Colon (tissue), 2 donors: ENCODE data around the gene ZFP64.
"Not testable (repeated sequence)": the region's sequence is repeated elsewhere in the genome, so short reads cannot be mapped to it uniquely, and the experiment has no call there.

Experiments
- FAIRE-seq: peaks from 2 replicates; lab custom pipeline; 2012; peaks lifted over from hg19 to GRCh38; lab: Jason Lieb, UNC
- donor health status: control.
- donor health status: control.

The ZFP64 gene

DNA sequence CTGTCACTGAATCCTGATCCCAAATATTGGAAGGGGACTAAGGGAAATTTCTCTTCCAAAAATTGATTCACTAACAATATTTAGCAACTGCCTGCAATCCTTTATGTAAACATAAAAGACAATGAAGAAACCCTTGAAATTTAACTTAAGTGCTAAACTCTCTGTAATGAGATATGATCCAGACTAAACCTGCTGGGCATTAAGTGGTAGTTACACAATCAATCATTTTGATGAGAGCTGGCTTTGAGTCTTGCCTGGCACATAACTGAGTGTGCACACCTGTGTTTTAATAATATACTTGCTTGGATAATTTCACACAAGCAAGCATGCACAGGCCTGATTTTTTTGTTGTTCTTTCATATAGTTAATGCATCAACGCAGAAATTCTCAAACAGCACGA is 9.8 kb upstream of the ZFP64 start:
- FAIRE-seq: no peak

DNA sequence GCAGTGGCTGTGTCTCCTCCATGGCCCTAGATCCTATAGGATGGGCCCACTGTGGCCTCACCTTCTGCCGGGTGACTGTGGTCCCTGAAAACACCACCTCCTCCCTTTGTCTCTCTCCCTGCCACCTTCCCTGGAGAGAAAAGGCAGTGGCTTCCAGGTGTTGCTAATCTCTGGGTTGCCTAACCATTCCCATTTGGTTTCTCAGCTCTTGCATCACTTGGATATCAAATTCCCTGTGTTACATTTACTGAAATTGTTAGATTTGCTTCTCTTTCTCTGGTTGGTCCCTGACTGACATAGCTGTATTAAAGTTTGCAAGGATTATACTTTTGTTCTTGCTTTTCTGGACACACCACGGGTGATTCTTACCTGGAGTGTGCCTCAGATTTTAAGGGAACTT is 9.3 kb upstream of the ZFP64 start:
- FAIRE-seq: no peak

- FAIRE-seq: no peak
These were observed 5.3 kb upstream of the ZFP64 start for GRCh38 chr20:52196845-52197244.

DNA sequence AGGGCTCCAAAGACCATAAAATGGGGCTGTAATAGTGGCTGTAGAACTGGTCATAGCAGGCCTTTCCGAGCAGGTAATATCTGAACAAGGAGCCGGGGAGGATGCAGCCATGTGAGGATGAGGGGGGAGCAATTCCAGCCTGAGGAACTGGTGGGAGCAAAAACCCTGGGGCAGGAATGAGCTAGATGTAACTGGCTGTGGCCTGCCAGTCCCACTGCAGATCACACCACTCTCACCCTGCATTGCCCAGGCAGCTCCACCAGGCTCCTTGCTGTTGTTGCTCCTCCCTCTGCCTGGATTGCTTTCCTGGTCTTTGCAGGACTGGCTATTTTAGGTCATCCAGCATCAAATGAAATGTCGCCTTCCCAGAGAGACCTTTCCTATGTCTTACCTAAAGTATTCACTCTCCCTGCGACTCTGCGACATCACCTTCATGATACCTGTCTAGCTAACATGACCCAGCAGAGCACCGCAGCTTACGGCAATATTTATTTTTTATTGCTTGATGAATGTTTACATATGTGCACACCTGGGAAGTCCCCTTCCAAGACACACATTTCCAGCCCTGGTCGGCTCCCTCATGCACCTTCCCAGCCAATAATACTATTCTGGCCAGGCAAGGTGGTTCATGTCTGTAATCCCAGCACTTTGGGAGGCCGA is 2.4 kb upstream of the ZFP64 start:
- FAIRE-seq: no peak

DNA sequence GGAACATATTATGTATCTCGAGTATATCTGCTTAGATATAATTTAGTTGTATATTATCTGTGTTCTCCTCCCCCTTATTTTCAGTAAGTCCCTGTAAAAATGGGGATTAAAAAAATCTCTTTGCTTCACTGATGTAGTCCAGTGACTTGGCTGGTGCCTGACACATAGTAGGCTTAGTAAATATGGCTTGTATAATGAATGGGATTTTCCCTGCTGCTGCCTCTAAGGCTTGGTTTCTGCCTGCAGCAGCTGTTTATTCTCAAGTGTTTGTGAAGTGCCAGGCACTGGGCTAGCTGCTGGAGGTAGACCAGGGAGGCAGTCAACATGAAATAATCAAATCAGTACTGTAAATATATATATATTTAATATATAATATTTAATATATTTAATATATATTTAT is 1.6 kb upstream of the ZFP64 start:
- FAIRE-seq: no peak

- FAIRE-seq: not testable (repeated sequence)
These were observed 1.1 kb upstream of the ZFP64 start for GRCh38 chr20:52192719-52193007.

DNA sequence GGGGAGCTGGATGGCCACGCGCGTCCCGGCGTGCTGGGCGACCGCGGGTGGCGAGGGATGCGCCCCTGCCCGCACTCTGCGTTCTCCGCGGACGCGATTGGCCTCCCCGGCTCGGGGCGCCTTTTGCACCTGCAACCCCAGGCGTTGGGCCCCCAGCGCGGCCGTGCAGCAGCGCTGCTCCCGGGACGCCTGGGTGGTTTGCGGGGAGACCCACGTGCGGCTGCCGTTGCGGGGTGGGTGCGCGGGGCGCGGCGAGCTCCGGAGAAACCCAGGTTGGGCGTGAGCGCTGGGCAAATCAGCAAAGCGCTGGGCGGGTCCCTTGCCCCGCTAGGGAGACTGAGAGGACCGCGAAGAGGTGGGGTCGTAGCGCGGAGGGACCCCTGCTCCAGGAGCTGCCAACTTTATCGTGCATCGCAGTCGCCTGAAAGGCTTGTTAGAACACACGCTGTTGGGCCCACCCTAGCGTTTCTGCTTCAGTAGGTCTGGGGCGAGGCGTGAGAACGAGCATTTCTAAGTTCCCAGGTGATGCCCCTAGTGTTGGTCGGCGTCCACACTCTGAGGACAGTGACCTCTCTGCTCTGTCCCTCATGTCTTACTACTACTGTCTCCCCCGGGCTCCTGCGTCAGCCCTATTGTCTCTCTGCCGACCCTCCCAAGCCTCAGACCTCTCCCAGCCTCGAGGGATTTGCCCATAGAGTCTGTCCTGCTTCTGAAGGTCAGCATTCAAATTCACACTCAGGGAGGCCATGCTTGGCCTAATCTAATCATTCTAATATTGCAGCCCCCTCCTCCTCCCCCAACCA is 538 bp upstream of the ZFP64 start:
- FAIRE-seq: no peak

DNA sequence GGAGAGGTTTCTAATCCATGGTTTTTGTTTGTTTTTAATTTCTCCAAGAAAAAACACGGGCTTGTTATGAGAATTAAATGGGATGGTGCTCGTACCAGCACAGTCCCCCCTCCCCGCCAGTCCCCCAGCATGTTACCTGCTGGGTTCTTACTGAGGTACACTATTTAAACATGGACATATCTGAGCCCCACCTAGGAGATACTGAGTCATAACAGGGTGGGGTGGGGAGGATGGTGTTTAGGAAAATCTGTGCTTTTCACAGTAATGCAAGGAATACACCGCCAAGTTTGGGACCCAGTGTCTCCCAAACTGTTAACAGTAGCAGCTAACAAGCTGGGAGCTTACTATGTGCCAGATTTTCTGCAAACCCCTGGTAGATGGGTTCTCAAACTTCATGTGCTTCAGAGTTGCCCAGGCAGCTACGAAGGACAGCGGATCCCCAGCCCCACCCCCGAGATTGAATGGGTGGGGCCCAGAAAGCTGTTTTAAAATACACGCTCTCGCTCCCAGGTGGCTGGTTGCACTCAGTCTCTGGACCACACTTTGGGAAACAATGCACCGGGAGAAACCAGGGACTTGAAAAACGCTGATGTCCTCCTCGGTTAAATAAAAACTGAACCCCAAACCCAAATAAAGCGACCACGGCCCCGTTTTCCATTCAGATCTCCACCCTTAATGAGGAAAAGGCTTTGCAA is 995 bp downstream of the ZFP64 start:
- no peak for FAIRE-seq

DNA sequence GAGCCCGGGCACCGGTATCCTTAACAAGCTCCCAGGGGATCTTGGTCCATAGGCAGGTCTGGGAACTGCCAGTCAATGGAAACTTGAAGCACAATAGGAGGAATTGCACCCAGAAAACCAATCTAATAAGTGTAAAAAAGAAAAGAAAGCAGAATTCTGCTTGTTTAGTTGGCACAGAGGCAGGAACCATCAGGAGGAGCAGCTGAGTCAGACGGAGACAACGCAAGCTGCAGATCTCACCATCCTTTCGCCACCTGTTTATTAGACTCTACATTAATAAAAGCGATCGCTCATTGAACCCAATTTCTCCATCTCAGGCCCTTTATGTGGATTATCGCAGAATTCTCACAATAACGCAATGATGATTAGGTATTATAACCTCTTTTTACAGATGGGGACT is 9.8 kb downstream of the ZFP64 start:
- FAIRE-seq: no peak

- no peak for FAIRE-seq
These were observed 11.3 kb downstream of the ZFP64 start for GRCh38 chr20:52180180-52180840.

- no peak for FAIRE-seq
These were observed 12.0 kb downstream of the ZFP64 start for GRCh38 chr20:52179331-52180179.

GRCh38 chr20:52178691-52179090 is 12.9 kb downstream of the ZFP64 start:
- no peak for FAIRE-seq

- no peak for FAIRE-seq
These were observed 15.7 kb downstream of the ZFP64 start for GRCh38 chr20:52175840-52176239.

- FAIRE-seq: no peak
These were observed 19.1 kb downstream of the ZFP64 start for GRCh38 chr20:52172392-52173047.

- FAIRE-seq: no peak
These were observed 20.6 kb downstream of the ZFP64 start for GRCh38 chr20:52171025-52171424.

DNA sequence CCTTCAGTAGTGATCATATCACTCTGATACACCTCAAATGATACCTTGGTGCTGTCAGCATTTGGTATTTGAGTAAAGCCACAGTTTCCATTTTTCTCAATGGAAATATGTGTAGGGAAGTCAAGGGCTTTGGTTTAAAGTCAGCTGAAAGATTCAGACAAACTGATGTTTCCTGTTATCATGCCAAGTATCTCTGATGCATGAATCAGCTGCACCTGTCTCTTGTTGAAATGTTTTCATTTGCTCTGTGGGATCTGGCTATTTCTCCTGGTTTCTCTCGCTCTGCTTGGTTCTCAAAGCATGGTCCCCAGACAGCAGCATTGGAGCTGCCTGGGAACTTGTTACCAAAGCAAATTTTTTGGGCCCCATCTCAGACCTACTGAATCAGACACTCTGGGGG is 23.5 kb downstream of the ZFP64 start:
- no peak for FAIRE-seq

DNA sequence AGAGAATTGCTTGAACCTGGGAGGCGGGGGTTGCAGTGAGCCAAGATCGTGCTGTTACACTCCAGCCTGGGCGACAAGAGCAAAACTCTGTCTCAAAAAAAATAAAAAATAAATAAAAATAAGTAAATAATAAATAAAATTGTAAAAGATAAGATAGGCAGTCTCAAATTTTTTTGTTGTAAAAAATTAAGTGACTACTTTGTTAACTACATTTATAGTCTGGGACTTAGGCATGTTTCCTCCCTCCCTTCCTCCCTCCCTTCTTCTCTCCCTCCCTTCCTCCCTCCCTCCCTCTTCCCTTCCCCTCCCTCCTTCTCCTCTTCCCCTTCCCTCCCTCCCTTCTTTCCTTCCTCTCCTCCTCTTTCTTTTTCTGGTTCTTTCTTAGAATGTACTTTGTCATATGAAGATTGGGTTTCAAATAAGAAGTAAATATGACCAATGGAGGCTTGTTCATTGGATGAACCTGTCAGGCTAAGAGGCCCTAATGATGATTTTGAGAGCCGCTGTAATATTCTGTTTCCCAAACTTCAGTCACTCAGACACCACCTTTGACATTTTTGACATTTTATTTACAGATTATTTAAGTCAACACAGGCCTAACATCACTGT is 24.2 kb downstream of the ZFP64 start:
- no peak for FAIRE-seq

DNA sequence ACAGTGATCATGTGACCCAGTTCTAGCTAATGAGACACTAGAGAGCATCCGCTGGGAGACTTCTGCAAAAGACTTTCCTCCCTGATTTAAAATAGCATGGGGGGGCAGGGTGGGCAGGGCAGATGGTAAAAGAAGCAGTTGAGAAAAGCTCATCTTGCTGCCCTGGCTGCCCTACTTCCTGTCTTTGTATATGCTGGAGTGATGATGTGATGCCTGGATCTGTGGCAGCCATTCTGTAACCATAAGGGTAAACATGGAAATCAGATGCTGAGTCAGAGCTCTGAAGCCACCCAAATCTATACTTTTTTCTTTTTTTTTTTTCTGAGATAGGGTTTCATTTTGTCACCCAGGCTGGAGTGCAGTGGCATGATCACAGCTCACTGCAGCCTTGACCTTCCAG is 25.4 kb downstream of the ZFP64 start:
- FAIRE-seq: no peak

GRCh38 chr20:52160621-52161204 is 30.9 kb downstream of the ZFP64 start:
- FAIRE-seq: no peak

DNA sequence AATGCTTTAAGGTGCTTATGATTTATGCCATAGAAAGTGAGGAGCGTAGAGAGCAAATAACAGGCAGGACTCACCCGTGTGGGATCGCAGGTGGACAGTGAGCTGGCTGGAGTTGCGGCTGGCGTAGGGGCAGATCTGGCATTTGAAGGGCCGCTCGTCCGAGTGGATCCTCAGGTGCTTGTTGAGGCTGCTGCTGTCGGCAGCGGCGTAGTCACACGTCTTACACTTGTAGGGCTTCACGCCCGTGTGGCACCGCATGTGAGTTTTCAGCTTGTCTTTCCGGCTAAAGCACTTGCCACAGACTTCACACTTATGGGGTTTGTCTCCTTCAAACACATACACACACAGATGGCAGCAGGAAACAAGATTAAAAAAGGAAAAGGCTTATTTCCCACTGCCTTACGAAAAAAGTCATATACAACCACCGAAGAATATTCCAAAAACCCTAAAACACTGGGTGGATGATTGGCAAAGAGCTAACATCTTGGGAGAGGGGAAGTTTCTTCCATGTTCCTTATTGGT is 31.5 kb downstream of the ZFP64 start:
- FAIRE-seq: no peak
